Psoas muscle (tissue), 8 donors: Measurements from ENCODE around the gene RAB39A. TPM values are rescaled to one million over a fixed set of nuclear protein-coding genes. Genes with fewer than 3 reads are reported as not detected.

ENCODE experiments used
- ATAC-seq, 4 donors: fragments of 200-7000 bp; cut with Tn5 transposase; one replicate each; pipeline ENCODE4 v1.9.1; 2020; ENCODE audit warnings: moderate library complexity in 3 of 4, mild to moderate bottlenecking in 2 of 4
- DNase-seq, 2 donors: peaks; one replicate each; pipeline ENCODE4 v3.0.0-alpha.2; 2020
- H3K27ac ChIP-seq: fragments of 200-600 bp; one replicate; pipeline ENCODE4 v1.8.0; 2022
- H3K27me3 ChIP-seq, 3 donors: fragments of 200-600 bp in 1 of 3; one replicate each; pipeline versions ENCODE4 v1.6.1 to v1.8.0; 2013 to 2022; ENCODE audit warnings: low read length in 2 of 3, mild to moderate bottlenecking in 2 of 3, moderate library complexity in 1 of 3; ENCODE audit not compliant: insufficient read depth in 3 of 3
- H3K36me3 ChIP-seq, 2 donors: fragments of 200-600 bp in 1 of 2; one replicate each; pipeline versions ENCODE4 v1.6.1 to v1.8.0; 2013 to 2022; ENCODE audit warnings: low read depth in 1 of 2, mild to moderate bottlenecking in 1 of 2, moderate library complexity in 1 of 2; ENCODE audit not compliant: insufficient read depth in 1 of 2
- H3K4me1 ChIP-seq: fragments of 200-600 bp; one replicate; pipeline ENCODE4 v1.8.0; 2022
- H3K4me3 ChIP-seq: fragments of 200-600 bp; one replicate; pipeline ENCODE4 v1.8.0; 2022; ENCODE audit warnings: mild to moderate bottlenecking
- H3K9me3 ChIP-seq: fragments of 200-600 bp; one replicate; pipeline ENCODE4 v1.8.0; 2022
- CTCF ChIP-seq: fragments of 200-600 bp; IDR thresholded peaks from one replicate; pipeline ENCODE4 v1.8.0; 2022; ENCODE audit warnings: antibody characterized with exemption
- WGBS, 3 donors: extraction: QIAGEN DNeasy Blood & Tissue Kit; methylation state at CpG; one replicate each; pipeline versions ENCODE4 v1.1.6 to v1.1.7; 2013; 5-methylcytosine and 5-hydroxymethylcytosine counted together
- intact Hi-C, 2 donors: fragments of 100-400 bp; cut with DNase I; formaldehyde crosslinking; loops; one replicate each; pipeline versions ENCODE4 v1.11.0 to v1.14.2; 2022
- polyA plus RNA-seq, 3 donors: library from polyadenylated mRNA; stranded (reverse); fragments of 200-250 nt; gene quantifications; one replicate each; pipeline ENCODE4 v1.2.3, GENCODE V29; 2013
- total RNA-seq, 4 donors: library from RNA; stranded (reverse); fragmentation: NEBNext Ultra II Directional in 2 of 4; extraction: Animal tissue kit (Norgen Biotek cat#: 25700) in 2 of 4; gene quantifications; one replicate each; pipeline versions ENCODE4 v1.2.1 to v1.2.4, GENCODE V29; 2021 to 2023
- donor health status: healthy with polysubstance abuse.
- donor health status: DM: no; HTN: no; CAD: no; lungs with moderate emphysema.
- donor health status: Bipolar disorder and iron deficiency.
- donor health status: healthy.
- donor health status: DM: yes; HTN: yes; CAD: no.
- donor health status: DM: no; HTN: no; CAD: no.
- donor health status: DM: no; HTN: no; CAD: no.
- donor health status: DM: yes; HTN: yes; CAD: no.

The RAB39A gene
- total and polyA plus RNA-seq, 7 donors: 0.04 to 0.45 (median 0.23) TPM; not detected in 1

GRCh38 chr11:107970049-107970448 lies 41.8 kb downstream of the RAB39A start:
- Histone ChIP-seq H3K27me3 (no peaks in the 10 kb centered on the region), H3K4me3 (no peak overlapping the region), H3K36me3 (no peaks in the 10 kb centered on the region), H3K27ac (no peak overlapping the region), H3K9me3 (no peaks in the 10 kb centered on the region), H3K4me1 (no peaks in the 10 kb centered on the region)
- ATAC-seq (no peak), DNase-seq (no peak)
- TF ChIP-seq CTCF: no peak
- 71 to 76% (median 71%) methylated on average over 5 of the region's 5 CpGs for WGBS, 3 donors
- intact Hi-C loops: no loop called here

- no peak for TF ChIP-seq CTCF
- no peaks in the 10 kb centered on the region for H3K4me1 ChIP-seq
- DNase-seq (no peak), ATAC-seq (peak in 1 of 4 donors; percentile 60)
- H3K27me3 ChIP-seq: no peaks in the 10 kb centered on the region
- WGBS, 3 donors: 38 to 63% (median 46%) methylated on average over 1 of the region's 1 CpG
- no peak overlapping the region for H3K27ac ChIP-seq
- H3K36me3 ChIP-seq: no peaks in the 10 kb centered on the region
- intact Hi-C loops: no loop called here
- H3K4me3 ChIP-seq: no peak overlapping the region
- no peaks in the 10 kb centered on the region for H3K9me3 ChIP-seq
Observed at GRCh38 chr11:107973641-107974040, 45.4 kb downstream of the RAB39A start.

GRCh38 chr11:107988397-107989158 lies 60.3 kb downstream of the RAB39A start:
- Histone ChIP-seq H3K9me3 (no peaks in the 10 kb centered on the region), H3K27me3 (no peaks in the 10 kb centered on the region), H3K4me1 (no peaks in the 10 kb centered on the region), H3K4me3 (no peak overlapping the region), H3K27ac (no peak overlapping the region), H3K36me3 (no peaks in the 10 kb centered on the region)
- TF ChIP-seq CTCF: no peak
- ATAC-seq (no peak), DNase-seq (no peak)
- intact Hi-C loops: no loop called here
- 77 to 79% (median 78%) methylated on average over 5 of the region's 5 CpGs for WGBS, 3 donors

GRCh38 chr11:107991868-107992414 lies 63.7 kb downstream of the RAB39A start:
- H3K36me3 ChIP-seq: no peaks in the 10 kb centered on the region
- DNase-seq (no peak), ATAC-seq (no peak)
- WGBS, 3 donors: 37 to 42% (median 38%) methylated on average over 5 of the region's 5 CpGs
- H3K4me3 ChIP-seq: no peak overlapping the region
- H3K4me1 ChIP-seq: no peaks in the 10 kb centered on the region
- H3K27me3 ChIP-seq: no peaks in the 10 kb centered on the region
- no peak overlapping the region for H3K27ac ChIP-seq
- no peaks in the 10 kb centered on the region for H3K9me3 ChIP-seq
- intact Hi-C loops: no loop called here
- TF ChIP-seq CTCF: no peak
